HEK293 (cell line): ENCODE data around the gene SEC61A2.

Source experiments
- CTCF ChIA-PET: fragments of 350-600 bp; formaldehyde crosslinking; extraction: SDS; loops from one replicate; lab custom pipeline; 2021; ENCODE audit warnings: antibody characterized with exemption; lab: Yijun Ruan, JAX
- POLR2A ChIA-PET: fragments of 300-600 bp; formaldehyde crosslinking; extraction: SDS; loops from one replicate; lab custom pipeline; 2020; ENCODE audit warnings: antibody characterized with exemption, inconsistent platforms; lab: Yijun Ruan, JAX
- H3K27ac ChIP-seq: fragments of 200-500 bp; sonication (Bioruptor generic); 2 replicates; pipeline ENCODE4 v1.5.1; 2014; ENCODE audit warnings: low read depth, low read length, control low read depth, inconsistent platforms; ENCODE audit errors: extremely low read depth
- H3K36me3 ChIP-seq, 2 experiments: fragments of 200-500 bp in 1 of 2; sonication (Bioruptor generic) in 1 of 2; 1 replicate in 1 of 2; 2 replicates in 1 of 2; pipeline ENCODE4 v1.5.1; 2014 to 2017; ENCODE audit warnings: inconsistent platforms in 2 of 2, low read length in 2 of 2; ENCODE audit not compliant: control insufficient read depth in 2 of 2, insufficient read depth in 1 of 2
- H3K4me1 ChIP-seq: fragments of 200-500 bp; sonication (Bioruptor generic); 2 replicates; pipeline ENCODE4 v1.5.1; 2014; ENCODE audit warnings: mild to moderate bottlenecking, low read length, inconsistent platforms; ENCODE audit not compliant: control insufficient read depth, insufficient read depth
- H3K4me3 ChIP-seq: 2 replicates; pipeline ENCODE4 v1.5.1; 2011; ENCODE audit warnings: low read depth, mild to moderate bottlenecking, control low read depth, low read length, moderate library complexity
- H3K9me3 ChIP-seq: fragments of 200-500 bp; sonication (Bioruptor generic); 2 replicates; pipeline ENCODE4 v1.5.1; 2014; ENCODE audit warnings: low read depth, low read length, inconsistent platforms; ENCODE audit not compliant: control insufficient read depth, insufficient read depth
- CTCF ChIP-seq: fragments of 450-650 bp; formaldehyde crosslinking; IDR thresholded peaks from 2 replicates; pipeline ENCODE4 v1.5.1; 2016; ENCODE audit warnings: missing biosample characterization, missing genetic modification characterization
- KLF17 ChIP-seq: fragments of 450-650 bp; formaldehyde crosslinking; IDR thresholded peaks from 2 replicates; pipeline ENCODE4 v1.5.1; 2016; ENCODE audit warnings: missing biosample characterization, missing genetic modification characterization
- PRDM6 ChIP-seq: fragments of 450-650 bp; formaldehyde crosslinking; IDR thresholded peaks from 2 replicates; pipeline ENCODE4 v1.5.1; 2017; ENCODE audit warnings: missing biosample characterization, missing genetic modification characterization
- SETDB1 ChIP-seq: IDR thresholded peaks from one replicate; pipeline ENCODE4 v1.6.1; 2017; ENCODE audit warnings: mild to moderate bottlenecking, low read length, moderate library complexity, mixed read lengths; ENCODE audit not compliant: insufficient read length
- ZBTB17 ChIP-seq: fragments of 450-650 bp; formaldehyde crosslinking; IDR thresholded peaks from 2 replicates; pipeline ENCODE4 v1.5.1; 2016; ENCODE audit warnings: missing biosample characterization, missing genetic modification characterization
- ZNF114 ChIP-seq: fragments of 450-650 bp; formaldehyde crosslinking; IDR thresholded peaks from 2 replicates; pipeline ENCODE4 v1.5.0; 2017; ENCODE audit warnings: missing biosample characterization, missing genetic modification characterization
- ZNF24 ChIP-seq: fragments of 450-650 bp; formaldehyde crosslinking; IDR thresholded peaks from 2 replicates; pipeline ENCODE4 v1.5.1; 2016; ENCODE audit warnings: missing biosample characterization, missing genetic modification characterization
- ZNF248 ChIP-seq: fragments of 450-650 bp; formaldehyde crosslinking; IDR thresholded peaks from 2 replicates; pipeline ENCODE4 v1.5.1; 2017; ENCODE audit warnings: missing biosample characterization, missing genetic modification characterization
- ZNF26 ChIP-seq: fragments of 450-650 bp; formaldehyde crosslinking; IDR thresholded peaks from 2 replicates; pipeline ENCODE4 v1.5.1; 2016; ENCODE audit warnings: missing biosample characterization, missing genetic modification characterization
- ZNF391 ChIP-seq: fragments of 450-650 bp; formaldehyde crosslinking; IDR thresholded peaks from 2 replicates; pipeline ENCODE4 v1.5.1; 2016; ENCODE audit warnings: low read depth, missing biosample characterization, missing genetic modification characterization, borderline replicate concordance
- ZNF394 ChIP-seq: fragments of 450-650 bp; formaldehyde crosslinking; IDR thresholded peaks from 2 replicates; pipeline ENCODE4 v1.5.1; 2016; ENCODE audit warnings: missing biosample characterization, missing genetic modification characterization, mild to moderate bottlenecking, moderate library complexity, borderline replicate concordance
- ZNF707 ChIP-seq: fragments of 450-650 bp; formaldehyde crosslinking; IDR thresholded peaks from 2 replicates; pipeline ENCODE4 v1.5.1; 2016; ENCODE audit warnings: missing biosample characterization, missing genetic modification characterization
- ZNF837 ChIP-seq: fragments of 450-650 bp; formaldehyde crosslinking; IDR thresholded peaks from 2 replicates; pipeline ENCODE4 v1.5.1; 2016; ENCODE audit warnings: missing biosample characterization, missing genetic modification characterization
- ZSCAN23 ChIP-seq: fragments of 450-650 bp; formaldehyde crosslinking; IDR thresholded peaks from 2 replicates; pipeline ENCODE4 v1.5.1; 2016; ENCODE audit warnings: missing biosample characterization, missing genetic modification characterization
- TF ChIP-seq, protein P1 (sequence below): fragments of 450-650 bp; formaldehyde crosslinking; IDR thresholded peaks from 2 replicates; pipeline ENCODE4 v1.5.1; 2016; ENCODE audit warnings: missing biosample characterization, missing genetic modification characterization
- TF ChIP-seq, protein P2 (sequence below): fragments of 450-650 bp; formaldehyde crosslinking; IDR thresholded peaks from 2 replicates; pipeline ENCODE4 v1.5.1; 2016; ENCODE audit warnings: missing biosample characterization, missing genetic modification characterization
- TF ChIP-seq, protein P3 (sequence below): fragments of 450-650 bp; formaldehyde crosslinking; IDR thresholded peaks from 2 replicates; pipeline ENCODE4 v1.5.1; 2016; ENCODE audit warnings: missing biosample characterization, missing genetic modification characterization, low read depth

SEC61A2 gene

GRCh38 chr10:12150163-12150562, 20.7 kb downstream of the SEC61A2 start (continued):
- TF ChIP-seq ZSCAN23 = no peak
- TF ChIP-seq ZNF248 = no peak
- no peak for TF ChIP-seq ZNF114 (tag by site-specific recombination)
- TF ChIP-seq ZNF707 = no peak
- no peak for TF ChIP-seq ZBTB17 (tag by site-specific recombination)
- TF ChIP-seq, protein P1, sequence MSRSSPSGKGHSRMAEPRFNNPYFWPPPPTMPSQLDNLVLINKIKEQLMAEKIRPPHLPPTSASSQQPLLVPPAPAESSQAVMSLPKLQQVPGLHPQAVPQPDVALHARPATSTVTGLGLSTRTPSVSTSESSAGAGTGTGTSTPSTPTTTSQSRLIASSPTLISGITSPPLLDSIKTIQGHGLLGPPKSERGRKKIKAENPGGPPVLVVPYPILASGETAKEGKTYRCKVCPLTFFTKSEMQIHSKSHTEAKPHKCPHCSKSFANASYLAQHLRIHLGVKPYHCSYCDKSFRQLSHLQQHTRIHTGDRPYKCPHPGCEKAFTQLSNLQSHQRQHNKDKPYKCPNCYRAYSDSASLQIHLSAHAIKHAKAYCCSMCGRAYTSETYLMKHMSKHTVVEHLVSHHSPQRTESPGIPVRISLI (tag by site-specific recombination) = no peak

- Histone ChIP-seq H3K27ac (no peak overlapping the region), H3K36me3 (peaks cover 18 to 72% of the 10 kb centered on the region in 2 experiments), H3K9me3 (no peaks in the 10 kb centered on the region), H3K4me1 (no peaks in the 10 kb centered on the region), H3K4me3 (no peak overlapping the region)
- CTCF ChIA-PET = no interaction called here
- POLR2A ChIA-PET = no interaction called here
- TF ChIP-seq SETDB1 = no peak
- TF ChIP-seq, protein P2, sequence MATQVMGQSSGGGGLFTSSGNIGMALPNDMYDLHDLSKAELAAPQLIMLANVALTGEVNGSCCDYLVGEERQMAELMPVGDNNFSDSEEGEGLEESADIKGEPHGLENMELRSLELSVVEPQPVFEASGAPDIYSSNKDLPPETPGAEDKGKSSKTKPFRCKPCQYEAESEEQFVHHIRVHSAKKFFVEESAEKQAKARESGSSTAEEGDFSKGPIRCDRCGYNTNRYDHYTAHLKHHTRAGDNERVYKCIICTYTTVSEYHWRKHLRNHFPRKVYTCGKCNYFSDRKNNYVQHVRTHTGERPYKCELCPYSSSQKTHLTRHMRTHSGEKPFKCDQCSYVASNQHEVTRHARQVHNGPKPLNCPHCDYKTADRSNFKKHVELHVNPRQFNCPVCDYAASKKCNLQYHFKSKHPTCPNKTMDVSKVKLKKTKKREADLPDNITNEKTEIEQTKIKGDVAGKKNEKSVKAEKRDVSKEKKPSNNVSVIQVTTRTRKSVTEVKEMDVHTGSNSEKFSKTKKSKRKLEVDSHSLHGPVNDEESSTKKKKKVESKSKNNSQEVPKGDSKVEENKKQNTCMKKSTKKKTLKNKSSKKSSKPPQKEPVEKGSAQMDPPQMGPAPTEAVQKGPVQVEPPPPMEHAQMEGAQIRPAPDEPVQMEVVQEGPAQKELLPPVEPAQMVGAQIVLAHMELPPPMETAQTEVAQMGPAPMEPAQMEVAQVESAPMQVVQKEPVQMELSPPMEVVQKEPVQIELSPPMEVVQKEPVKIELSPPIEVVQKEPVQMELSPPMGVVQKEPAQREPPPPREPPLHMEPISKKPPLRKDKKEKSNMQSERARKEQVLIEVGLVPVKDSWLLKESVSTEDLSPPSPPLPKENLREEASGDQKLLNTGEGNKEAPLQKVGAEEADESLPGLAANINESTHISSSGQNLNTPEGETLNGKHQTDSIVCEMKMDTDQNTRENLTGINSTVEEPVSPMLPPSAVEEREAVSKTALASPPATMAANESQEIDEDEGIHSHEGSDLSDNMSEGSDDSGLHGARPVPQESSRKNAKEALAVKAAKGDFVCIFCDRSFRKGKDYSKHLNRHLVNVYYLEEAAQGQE (tag by site-specific recombination) = peak; percentile 75; the same call in 1 of the 2 replicates
- TF ChIP-seq KLF17 (tag by site-specific recombination) = no peak
These were observed 25.0 kb downstream of the SEC61A2 start for GRCh38 chr10:12154516-12154915.

- Histone ChIP-seq H3K9me3 (no peaks in the 10 kb centered on the region), H3K4me3 (no peak overlapping the region), H3K4me1 (no peaks in the 10 kb centered on the region), H3K27ac (no peak overlapping the region), H3K36me3 (peaks cover 38 to 78% of the 10 kb centered on the region in 2 experiments)
- ChIA-PET CTCF (no interaction called here), POLR2A (no interaction called here)
- TF ChIP-seq ZNF394 (no peak), ZNF24 (tag by site-specific recombination) (no peak), PRDM6 (tag by site-specific recombination) (no peak), ZNF26 (no peak), ZNF837 (no peak), ZNF391 (tag by site-specific recombination) (no peak), CTCF (no peak)
- TF ChIP-seq, protein P3, sequence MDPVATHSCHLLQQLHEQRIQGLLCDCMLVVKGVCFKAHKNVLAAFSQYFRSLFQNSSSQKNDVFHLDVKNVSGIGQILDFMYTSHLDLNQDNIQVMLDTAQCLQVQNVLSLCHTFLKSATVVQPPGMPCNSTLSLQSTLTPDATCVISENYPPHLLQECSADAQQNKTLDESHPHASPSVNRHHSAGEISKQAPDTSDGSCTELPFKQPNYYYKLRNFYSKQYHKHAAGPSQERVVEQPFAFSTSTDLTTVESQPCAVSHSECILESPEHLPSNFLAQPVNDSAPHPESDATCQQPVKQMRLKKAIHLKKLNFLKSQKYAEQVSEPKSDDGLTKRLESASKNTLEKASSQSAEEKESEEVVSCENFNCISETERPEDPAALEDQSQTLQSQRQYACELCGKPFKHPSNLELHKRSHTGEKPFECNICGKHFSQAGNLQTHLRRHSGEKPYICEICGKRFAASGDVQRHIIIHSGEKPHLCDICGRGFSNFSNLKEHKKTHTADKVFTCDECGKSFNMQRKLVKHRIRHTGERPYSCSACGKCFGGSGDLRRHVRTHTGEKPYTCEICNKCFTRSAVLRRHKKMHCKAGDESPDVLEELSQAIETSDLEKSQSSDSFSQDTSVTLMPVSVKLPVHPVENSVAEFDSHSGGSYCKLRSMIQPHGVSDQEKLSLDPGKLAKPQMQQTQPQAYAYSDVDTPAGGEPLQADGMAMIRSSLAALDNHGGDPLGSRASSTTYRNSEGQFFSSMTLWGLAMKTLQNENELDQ = no peak
These were observed 27.1 kb downstream of the SEC61A2 start for GRCh38 chr10:12156367-12157123.
